Activated T-cell treated with anti-CD3 and anti-CD28 coated beads, Interleukin-2, amount 50 U/mL, for 48 hours (primary cell): ENCODE data around the gene DENND1B.

Source experiments
- DNase-seq, 2 experiments: peaks; one replicate each; pipeline ENCODE4 v3.0.0-alpha.2; 2020

DENND1B gene

GRCh38 chr1:197775282-197776262 lies at the start of gene DENND1B:
Gene DENND1B (minus strand): TSS chr1:197775480. CDS start chr1:197775155, 325 bp downstream.
- DNase-seq, result peak; percentile 85 to 88

GRCh38 chr1:197814306-197814705 lies 39.0 kb upstream of the DENND1B start:
- DNase-seq, result no peak

- DNase-seq, result no peak
Measured at GRCh38 chr1:197813741-197814140, 38.5 kb upstream of the DENND1B start.

- DNase-seq, result no peak
Measured at GRCh38 chr1:197811769-197812168, 36.5 kb upstream of the DENND1B start.

GRCh38 chr1:197810812-197811211 lies 35.5 kb upstream of the DENND1B start:
- no peak for DNase-seq

- DNase-seq, result no peak
Measured at GRCh38 chr1:197808880-197809279, 33.6 kb upstream of the DENND1B start.

GRCh38 chr1:197807739-197808453 lies 32.6 kb upstream of the DENND1B start:
- no peak for DNase-seq

- no peak for DNase-seq
Measured at GRCh38 chr1:197807216-197807615, 31.9 kb upstream of the DENND1B start.

- no peak for DNase-seq
Measured at GRCh38 chr1:197806718-197807117, 31.4 kb upstream of the DENND1B start.

- no peak for DNase-seq
Measured at GRCh38 chr1:197801684-197802083, 26.4 kb upstream of the DENND1B start.

- DNase-seq, result no peak
Measured at GRCh38 chr1:197801111-197801482, 25.8 kb upstream of the DENND1B start.

- no peak for DNase-seq
Measured at GRCh38 chr1:197800379-197801110, 25.3 kb upstream of the DENND1B start.

GRCh38 chr1:197799271-197799670 lies 24.0 kb upstream of the DENND1B start:
- no peak for DNase-seq

- no peak for DNase-seq
Measured at GRCh38 chr1:197798492-197798891, 23.2 kb upstream of the DENND1B start.

GRCh38 chr1:197797010-197797409 lies 21.7 kb upstream of the DENND1B start:
- DNase-seq, result no peak

GRCh38 chr1:197788741-197789739 lies 13.8 kb upstream of the DENND1B start:
- DNase-seq, result no peak

GRCh38 chr1:197787623-197788536 lies 12.6 kb upstream of the DENND1B start:
- no peak for DNase-seq

- no peak for DNase-seq
Measured at GRCh38 chr1:197787056-197787455, 11.8 kb upstream of the DENND1B start.

- no peak for DNase-seq
Measured at GRCh38 chr1:197786280-197786679, 11.0 kb upstream of the DENND1B start.

GRCh38 chr1:197783510-197783948 lies 8.2 kb upstream of the DENND1B start:
- no peak for DNase-seq
